Adipocyte (in vitro differentiated cells): ENCODE measurements around the gene NEDD4.
"Not testable (repeated sequence)": the region's sequence is repeated elsewhere in the genome, so short reads cannot be mapped to it uniquely, and the experiment has no call there.

ENCODE experiments used
- DNase-seq: peaks from one replicate; pipeline ENCODE4 v3.0.0-alpha.2; 2015; ENCODE audit warnings: low read depth
- H3K27me3 ChIP-seq: replicated peaks from 2 replicates; pipeline ENCODE4 v1.7.0; 2013; ENCODE audit warnings: mild to moderate bottlenecking, low read length, moderate library complexity; ENCODE audit not compliant: control insufficient read depth, insufficient read depth
- H3K36me3 ChIP-seq: 2 replicates; pipeline ENCODE4 v1.7.0; 2013; ENCODE audit warnings: low read length, mild to moderate bottlenecking, moderate library complexity; ENCODE audit not compliant: control insufficient read depth, insufficient read depth, severe bottlenecking
- H3K4me1 ChIP-seq: 2 replicates; pipeline ENCODE4 v1.7.0; 2013; ENCODE audit warnings: mild to moderate bottlenecking, low read length, moderate library complexity; ENCODE audit not compliant: control insufficient read depth, insufficient read depth
- H3K4me3 ChIP-seq: 2 replicates; pipeline ENCODE4 v1.7.0; 2013; ENCODE audit warnings: mild to moderate bottlenecking, low read length, moderate library complexity
- H3K9ac ChIP-seq: 2 replicates; pipeline ENCODE4 v1.7.0; 2013; ENCODE audit warnings: mild to moderate bottlenecking, low read length, moderate library complexity
- H3K9me3 ChIP-seq: 2 replicates; pipeline ENCODE4 v1.7.0; 2013; ENCODE audit warnings: mild to moderate bottlenecking, low read length, moderate library complexity; ENCODE audit not compliant: control insufficient read depth

Gene NEDD4

DNA sequence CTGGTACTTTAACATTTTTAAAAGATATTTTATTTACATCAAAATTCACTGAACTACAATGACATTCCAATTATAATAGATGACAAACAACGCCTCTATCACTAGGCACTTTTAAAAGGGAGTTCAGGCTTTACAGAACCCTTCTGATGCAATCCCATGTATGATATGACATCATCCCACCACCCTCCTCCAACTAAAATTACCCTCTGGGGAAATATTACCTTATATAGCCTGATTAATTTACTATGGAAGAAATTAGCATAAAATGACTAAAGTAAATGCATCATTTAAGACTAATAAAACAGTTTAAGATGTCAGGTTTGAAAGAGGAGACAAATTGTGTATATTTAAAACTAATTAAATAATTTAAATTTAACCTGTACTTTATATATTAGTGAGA, 10.4 kb upstream of the NEDD4 start:
- not testable (repeated sequence) for H3K4me3 ChIP-seq, H3K4me1 ChIP-seq, H3K9ac ChIP-seq, H3K9me3 ChIP-seq, H3K27me3 ChIP-seq, H3K36me3 ChIP-seq
- peak; percentile 8 for DNase-seq

DNA sequence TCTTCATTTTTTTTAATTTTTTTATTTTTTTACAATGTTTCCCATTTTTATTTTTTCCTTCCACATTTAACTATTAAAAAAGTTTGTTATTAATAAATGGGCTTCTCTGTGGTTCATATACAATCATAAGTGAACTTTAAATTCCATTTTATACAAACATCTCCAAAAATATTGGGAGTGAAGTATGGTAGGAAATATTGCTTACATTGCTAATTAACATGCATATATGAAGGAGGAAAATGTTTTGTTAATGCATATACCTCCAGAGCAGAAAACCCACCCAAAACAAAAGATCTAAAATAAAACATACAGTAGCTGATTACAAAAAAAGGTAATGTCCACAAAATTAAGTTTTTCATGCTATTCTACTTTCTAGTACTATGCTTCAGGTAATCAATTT, 9.9 kb upstream of the NEDD4 start:
- DNase-seq, H3K27me3 ChIP-seq, H3K36me3 ChIP-seq, H3K9me3 ChIP-seq, H3K4me1 ChIP-seq, H3K4me3 ChIP-seq, H3K9ac ChIP-seq: not testable (repeated sequence)

DNA sequence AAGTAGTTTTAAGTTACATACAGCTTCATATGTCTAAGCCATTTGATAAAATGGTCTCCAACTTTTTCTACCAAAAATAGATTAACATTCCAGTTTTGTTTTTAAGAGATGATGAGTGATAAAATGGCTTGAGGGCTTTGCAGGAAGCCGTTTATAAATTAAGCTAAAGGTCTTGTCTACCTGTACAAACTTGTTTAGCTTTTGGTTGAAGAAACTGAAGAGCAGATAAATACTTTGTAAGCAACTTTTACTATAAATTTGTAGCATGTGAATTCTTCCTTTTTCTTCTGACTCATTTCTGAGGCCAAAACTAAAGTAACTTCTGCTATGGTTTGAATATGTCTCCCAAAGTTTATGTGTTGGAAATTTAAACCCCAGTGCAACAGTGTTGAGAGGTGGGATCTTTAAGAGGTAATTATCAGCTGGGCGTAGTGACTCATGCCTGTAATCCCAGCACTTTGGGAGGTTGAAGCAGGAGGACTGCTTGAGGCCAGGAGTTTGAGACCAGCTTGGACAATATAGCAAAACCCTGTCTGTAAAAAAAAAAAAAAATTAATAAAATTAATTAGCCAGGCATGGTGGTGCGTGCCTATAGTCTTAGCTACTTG, 8.2 kb upstream of the NEDD4 start:
- Histone ChIP-seq H3K36me3 (no peaks in the 10 kb centered on the region), H3K4me3 (no peak overlapping the region), H3K9ac (no peak overlapping the region), H3K9me3 (no peaks in the 10 kb centered on the region), H3K27me3 (no peaks in the 10 kb centered on the region), H3K4me1 (peaks cover 5% of the 10 kb centered on the region)
- DNase-seq, result no peak

- Histone ChIP-seq H3K36me3 (no peaks in the 10 kb centered on the region), H3K9me3 (no peaks in the 10 kb centered on the region), H3K4me3 (no peak overlapping the region), H3K9ac (no peak overlapping the region), H3K27me3 (no peaks in the 10 kb centered on the region), H3K4me1 (peaks cover 5% of the 10 kb centered on the region)
- no peak for DNase-seq
Observed at GRCh38 chr15:55999658-56000057, 6.2 kb upstream of the NEDD4 start.

GRCh38 chr15:55998478-55998877, 5.1 kb upstream of the NEDD4 start:
- Histone ChIP-seq H3K9ac (no peak overlapping the region), H3K4me1 (peaks cover 11% of the 10 kb centered on the region), H3K9me3 (no peaks in the 10 kb centered on the region), H3K36me3 (no peaks in the 10 kb centered on the region), H3K27me3 (no peaks in the 10 kb centered on the region), H3K4me3 (no peak overlapping the region)
- DNase-seq, result peak; percentile 35

DNA sequence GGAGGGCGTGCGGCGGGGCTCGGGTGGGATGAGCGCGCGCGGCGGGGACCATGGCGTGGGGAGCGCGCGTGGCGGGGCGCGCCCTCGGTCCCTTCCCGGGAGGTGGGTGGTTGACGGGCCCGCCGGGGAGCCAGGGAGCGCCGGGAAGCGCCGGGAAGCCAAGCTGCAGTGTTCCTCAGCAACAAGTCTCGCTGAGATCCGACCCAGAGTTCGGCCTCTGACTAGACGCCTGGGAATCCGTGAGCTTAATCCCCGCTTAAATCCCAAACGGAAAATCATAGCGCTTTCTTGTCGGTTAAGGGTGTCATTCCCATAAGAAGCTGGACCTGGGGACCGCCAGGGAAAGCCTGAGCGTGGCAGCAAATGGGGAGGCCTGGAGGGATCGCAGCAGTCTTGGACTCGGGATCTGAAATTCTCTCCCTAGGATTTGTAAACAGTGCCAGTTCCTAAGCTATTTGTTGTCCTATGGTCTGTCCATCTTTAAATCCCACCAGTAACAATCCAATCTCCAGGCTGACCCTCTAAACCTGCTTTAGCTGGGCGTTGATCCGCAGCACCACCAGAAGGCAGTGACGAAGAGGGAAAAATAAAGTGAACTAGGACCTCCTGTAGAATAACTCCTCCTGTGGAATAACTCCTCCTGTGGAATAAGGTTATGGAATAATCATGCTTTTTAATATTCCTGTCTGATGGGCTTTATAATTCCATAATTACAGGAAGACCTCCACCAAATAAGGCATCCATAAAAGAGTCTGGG, 570 bp upstream of the NEDD4 start:
- peak; percentile 81 for DNase-seq
- peak overlapping the region; percentile 88 for H3K4me3 ChIP-seq
- peak overlapping the region; percentile 88 for H3K9ac ChIP-seq
- H3K27me3 ChIP-seq, result no peaks in the 10 kb centered on the region
- H3K9me3 ChIP-seq, result no peaks in the 10 kb centered on the region
- H3K36me3 ChIP-seq, result no peaks in the 10 kb centered on the region
- peaks cover 16% of the 10 kb centered on the region for H3K4me1 ChIP-seq

DNA sequence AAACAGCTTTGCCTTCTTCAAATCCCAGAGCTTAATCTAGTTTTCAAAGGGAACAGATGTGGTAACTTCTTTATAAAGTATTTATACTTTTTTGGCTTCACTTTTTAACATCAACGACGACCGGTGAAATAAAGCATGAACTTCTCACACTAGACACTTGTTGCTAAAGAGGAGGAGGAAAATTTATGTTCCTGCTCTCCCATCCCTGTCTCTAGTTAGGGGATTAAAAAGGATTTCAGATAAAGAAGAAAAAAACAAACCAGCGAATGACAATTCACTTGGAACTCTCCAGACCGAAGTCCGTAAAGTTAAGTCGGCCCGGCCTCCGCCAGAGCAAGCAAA, 672 bp downstream of the NEDD4 start:
- no peaks in the 10 kb centered on the region for H3K9me3 ChIP-seq
- peak overlapping the region; percentile 88 for H3K4me3 ChIP-seq
- H3K4me1 ChIP-seq, result peaks cover 16% of the 10 kb centered on the region
- no peaks in the 10 kb centered on the region for H3K36me3 ChIP-seq
- peak overlapping the region; percentile 86 for H3K9ac ChIP-seq
- H3K27me3 ChIP-seq, result no peaks in the 10 kb centered on the region
- no peak for DNase-seq

- H3K27me3 ChIP-seq, result no peaks in the 10 kb centered on the region
- H3K4me1 ChIP-seq, result peaks cover 16% of the 10 kb centered on the region
- peak; percentile 39 for DNase-seq
- peak overlapping the region; percentile 86 for H3K9ac ChIP-seq
- peak overlapping the region; percentile 88 for H3K4me3 ChIP-seq
- H3K9me3 ChIP-seq, result no peaks in the 10 kb centered on the region
- no peaks in the 10 kb centered on the region for H3K36me3 ChIP-seq
Observed at GRCh38 chr15:55991802-55992768, 1.3 kb downstream of the NEDD4 start.

DNA sequence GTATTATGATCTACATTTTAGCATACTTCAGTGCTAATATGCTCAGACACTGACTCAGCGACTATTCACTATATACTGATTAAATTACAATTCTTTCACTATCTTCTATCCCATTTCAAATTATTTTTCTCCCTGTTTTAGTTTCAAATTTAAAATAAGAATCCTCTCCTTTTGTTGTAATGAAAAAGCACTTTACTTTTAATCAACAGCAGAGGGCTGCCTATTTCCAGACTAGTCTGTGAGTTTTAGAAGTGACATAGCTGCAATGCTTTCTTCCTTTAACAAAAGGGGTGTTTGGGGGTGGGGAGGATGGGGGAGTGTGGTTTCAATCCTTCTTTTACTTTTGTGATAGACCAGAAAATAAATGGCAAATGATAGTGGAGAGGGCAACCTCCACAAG, 2.4 kb downstream of the NEDD4 start:
- peak; percentile 33 for DNase-seq
- Histone ChIP-seq H3K4me3 (no peak overlapping the region), H3K9me3 (no peaks in the 10 kb centered on the region), H3K9ac (no peak overlapping the region), H3K4me1 (peaks cover 16% of the 10 kb centered on the region), H3K27me3 (no peaks in the 10 kb centered on the region), H3K36me3 (no peaks in the 10 kb centered on the region)

GRCh38 chr15:55990516-55990915, 2.9 kb downstream of the NEDD4 start:
- Histone ChIP-seq H3K9ac (no peak overlapping the region), H3K4me1 (peaks cover 16% of the 10 kb centered on the region), H3K36me3 (no peaks in the 10 kb centered on the region), H3K27me3 (no peaks in the 10 kb centered on the region), H3K9me3 (no peaks in the 10 kb centered on the region), H3K4me3 (no peak overlapping the region)
- no peak for DNase-seq

DNA sequence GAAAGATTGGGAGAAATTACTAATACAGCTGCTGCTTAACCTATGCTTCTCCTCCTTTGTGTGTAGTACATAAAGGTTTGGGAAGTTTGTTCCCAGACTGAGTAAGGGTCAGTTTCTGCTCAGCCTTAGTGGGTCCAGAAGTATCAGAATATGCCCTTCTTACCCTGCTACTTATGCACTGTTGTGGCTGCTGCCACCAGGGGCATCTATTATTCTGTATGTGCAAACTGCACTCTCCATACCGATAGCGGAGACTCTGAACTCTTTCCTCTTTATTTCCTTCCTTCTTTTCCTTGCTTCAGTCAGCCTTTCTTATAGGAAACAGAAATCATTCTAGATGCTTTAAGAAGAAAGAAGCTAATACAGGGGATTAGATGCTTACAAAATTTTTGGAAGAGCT, 4.0 kb downstream of the NEDD4 start:
- DNase-seq, result no peak
- no peaks in the 10 kb centered on the region for H3K9me3 ChIP-seq
- peaks cover 13% of the 10 kb centered on the region for H3K4me1 ChIP-seq
- no peaks in the 10 kb centered on the region for H3K36me3 ChIP-seq
- no peak overlapping the region for H3K9ac ChIP-seq
- no peak overlapping the region for H3K4me3 ChIP-seq
- no peaks in the 10 kb centered on the region for H3K27me3 ChIP-seq
